Measurements from ENCODE around the gene CEP135. TPM values are rescaled to one million over a fixed set of nuclear protein-coding genes. Genes with fewer than 3 reads are reported as not detected.

The CEP135 gene
- total and polyA plus RNA-seq, 7 donors: 0.92 to 8.6 (median 4.3) TPM

GRCh38 chr4:56077676-56078075, 128.9 kb downstream of the CEP135 start:
- Histone ChIP-seq H3K4me1 (no peaks in the 10 kb centered on the region), H3K9me3 (no peaks in the 10 kb centered on the region), H3K36me3 (no peaks in the 10 kb centered on the region), H3K27me3 (no peaks in the 10 kb centered on the region), H3K27ac (no peak overlapping the region), H3K4me3 (no peak overlapping the region)
- intact Hi-C loops (cut with DNase I): no loop called here
- 73 to 96% methylated on average over 2 of the region's 2 CpGs for WGBS, 2 donors
- no peak for TF ChIP-seq POLR2A (IDR thresholded peaks at IDR 0.05)
- no peak for TF ChIP-seq CTCF (IDR thresholded peaks at IDR 0.05)
- no peak for TF ChIP-seq POLR2AphosphoS5 (IDR thresholded peaks at IDR 0.05)
- no peak for TF ChIP-seq EP300 (IDR thresholded peaks at IDR 0.05)
- no peak for DNase-seq

GRCh38 chr4:56078866-56079265, 130.1 kb downstream of the CEP135 start:
- TF ChIP-seq CTCF (IDR thresholded peaks at IDR 0.05) (no peak), EP300 (IDR thresholded peaks at IDR 0.05) (no peak), POLR2A (IDR thresholded peaks at IDR 0.05) (no peak), POLR2AphosphoS5 (IDR thresholded peaks at IDR 0.05) (no peak)
- Histone ChIP-seq H3K4me3 (no peak overlapping the region), H3K4me1 (no peaks in the 10 kb centered on the region), H3K36me3 (no peaks in the 10 kb centered on the region), H3K27me3 (no peaks in the 10 kb centered on the region), H3K9me3 (no peaks in the 10 kb centered on the region), H3K27ac (no peak overlapping the region)
- no peak for DNase-seq
- intact Hi-C loops (cut with DNase I): no loop called here
- 61 to 77% methylated on average over 4 of the region's 4 CpGs for WGBS, 2 donors

GRCh38 chr4:56080384-56080783, 131.6 kb downstream of the CEP135 start:
- Histone ChIP-seq H3K27me3 (no peaks in the 10 kb centered on the region), H3K36me3 (no peaks in the 10 kb centered on the region), H3K9me3 (no peaks in the 10 kb centered on the region), H3K4me1 (no peaks in the 10 kb centered on the region), H3K4me3 (no peak overlapping the region), H3K27ac (no peak overlapping the region)
- 16 to 66% methylated on average over 4 of the region's 4 CpGs for WGBS, 2 donors
- no peak for DNase-seq
- intact Hi-C loops (cut with DNase I): no loop called here
- TF ChIP-seq POLR2A (IDR thresholded peaks at IDR 0.05): no peak
- no peak for TF ChIP-seq POLR2AphosphoS5 (IDR thresholded peaks at IDR 0.05)
- TF ChIP-seq EP300 (IDR thresholded peaks at IDR 0.05): no peak
- TF ChIP-seq CTCF (IDR thresholded peaks at IDR 0.05): no peak

GRCh38 chr4:56082829-56083228, 134.1 kb downstream of the CEP135 start:
- H3K9me3 ChIP-seq: no peaks in the 10 kb centered on the region
- intact Hi-C loops (cut with DNase I): no loop called here
- TF ChIP-seq CTCF (IDR thresholded peaks at IDR 0.05) (no peak), EP300 (IDR thresholded peaks at IDR 0.05) (no peak), POLR2A (IDR thresholded peaks at IDR 0.05) (no peak), POLR2AphosphoS5 (IDR thresholded peaks at IDR 0.05) (no peak)
- no peak overlapping the region for H3K27ac ChIP-seq
- DNase-seq: no peak
- H3K27me3 ChIP-seq: no peaks in the 10 kb centered on the region
- H3K4me1 ChIP-seq: no peaks in the 10 kb centered on the region
- H3K4me3 ChIP-seq: no peak overlapping the region
- H3K36me3 ChIP-seq: no peaks in the 10 kb centered on the region

Other genes starting within 250 kb of the CEP135 start
- gene EXOC1L, start 129.2 kb upstream of the CEP135 start, total RNA-seq: not detected
- not detected for gene EXOC1L, start 129.2 kb upstream of the CEP135 start, polyA plus RNA-seq
- gene EXOC1, start 95.3 kb upstream of the CEP135 start, total RNA-seq: 10 to 100 TPM; 14.5 to 49.0 (median 21.7) TPM
- gene EXOC1, start 95.3 kb upstream of the CEP135 start, polyA plus RNA-seq: 10 to 100 TPM; 16.8 to 18.3 (median 17.2) TPM

Measured in sigmoid colon (tissue), 7 donors.